ENCODE results near the gene TCTA.

GRCh38 chr3:49371946-49372345 lies 40.3 kb upstream of the TCTA start:
- TF ChIP-seq, protein P1, sequence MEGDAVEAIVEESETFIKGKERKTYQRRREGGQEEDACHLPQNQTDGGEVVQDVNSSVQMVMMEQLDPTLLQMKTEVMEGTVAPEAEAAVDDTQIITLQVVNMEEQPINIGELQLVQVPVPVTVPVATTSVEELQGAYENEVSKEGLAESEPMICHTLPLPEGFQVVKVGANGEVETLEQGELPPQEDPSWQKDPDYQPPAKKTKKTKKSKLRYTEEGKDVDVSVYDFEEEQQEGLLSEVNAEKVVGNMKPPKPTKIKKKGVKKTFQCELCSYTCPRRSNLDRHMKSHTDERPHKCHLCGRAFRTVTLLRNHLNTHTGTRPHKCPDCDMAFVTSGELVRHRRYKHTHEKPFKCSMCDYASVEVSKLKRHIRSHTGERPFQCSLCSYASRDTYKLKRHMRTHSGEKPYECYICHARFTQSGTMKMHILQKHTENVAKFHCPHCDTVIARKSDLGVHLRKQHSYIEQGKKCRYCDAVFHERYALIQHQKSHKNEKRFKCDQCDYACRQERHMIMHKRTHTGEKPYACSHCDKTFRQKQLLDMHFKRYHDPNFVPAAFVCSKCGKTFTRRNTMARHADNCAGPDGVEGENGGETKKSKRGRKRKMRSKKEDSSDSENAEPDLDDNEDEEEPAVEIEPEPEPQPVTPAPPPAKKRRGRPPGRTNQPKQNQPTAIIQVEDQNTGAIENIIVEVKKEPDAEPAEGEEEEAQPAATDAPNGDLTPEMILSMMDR (IDR thresholded peaks at IDR 0.05; ENCODE audit: low read length) = no peak
- TF ChIP-seq EZH2 (IDR thresholded peaks at IDR 0.05; ENCODE audit: borderline replicate concordance, low read length) = no peak
